Osteocyte (in vitro differentiated cells): ENCODE data around the gene ANP32E. TPM values are rescaled to one million over a fixed set of nuclear protein-coding genes. Genes with fewer than 3 reads are reported as not detected.

Experiments used
- DNase-seq: peaks from one replicate; pipeline ENCODE4 v3.0.0; 2021; ENCODE audit warnings: mixed read lengths; ENCODE audit not compliant: unreplicated experiment; ENCODE audit errors: extremely low spot score
- H3K27ac Mint-ChIP-seq: one replicate; pipeline ENCODE4 v1.8.0; 2021; ENCODE audit warnings: mild to moderate bottlenecking, mixed read lengths; ENCODE audit not compliant: unreplicated experiment
- H3K27me3 Mint-ChIP-seq: one replicate; pipeline ENCODE4 v1.8.0; 2021; ENCODE audit warnings: mixed read lengths; ENCODE audit not compliant: unreplicated experiment
- H3K36me3 Mint-ChIP-seq: one replicate; pipeline ENCODE4 v1.8.0; 2021; ENCODE audit warnings: mixed read lengths; ENCODE audit not compliant: unreplicated experiment
- H3K4me1 Mint-ChIP-seq: one replicate; pipeline ENCODE4 v1.8.0; 2021; ENCODE audit warnings: mixed read lengths; ENCODE audit not compliant: unreplicated experiment
- H3K4me3 Mint-ChIP-seq: one replicate; pipeline ENCODE4 v1.8.0; 2021; ENCODE audit warnings: mild to moderate bottlenecking, moderate library complexity, mixed read lengths; ENCODE audit not compliant: unreplicated experiment
- H3K9me3 Mint-ChIP-seq: one replicate; pipeline ENCODE4 v1.8.0; 2021; ENCODE audit warnings: mixed read lengths; ENCODE audit not compliant: unreplicated experiment
- total RNA-seq: library from RNA; stranded (reverse); gene quantifications from 2 replicates; pipeline ENCODE4 v1.2.1, GENCODE V29; 2021
- TF ChIP-seq, protein P1 (sequence below): fragments of 200-600 bp; sonication (generic); IDR thresholded peaks from 2 replicates; pipeline ENCODE4 v1.5.0; 2021; ENCODE audit warnings: antibody characterized with exemption, mild to moderate bottlenecking, moderate library complexity

Gene ANP32E
- total RNA-seq, 1 donor from 2014 or later: 29.5 TPM

DNA sequence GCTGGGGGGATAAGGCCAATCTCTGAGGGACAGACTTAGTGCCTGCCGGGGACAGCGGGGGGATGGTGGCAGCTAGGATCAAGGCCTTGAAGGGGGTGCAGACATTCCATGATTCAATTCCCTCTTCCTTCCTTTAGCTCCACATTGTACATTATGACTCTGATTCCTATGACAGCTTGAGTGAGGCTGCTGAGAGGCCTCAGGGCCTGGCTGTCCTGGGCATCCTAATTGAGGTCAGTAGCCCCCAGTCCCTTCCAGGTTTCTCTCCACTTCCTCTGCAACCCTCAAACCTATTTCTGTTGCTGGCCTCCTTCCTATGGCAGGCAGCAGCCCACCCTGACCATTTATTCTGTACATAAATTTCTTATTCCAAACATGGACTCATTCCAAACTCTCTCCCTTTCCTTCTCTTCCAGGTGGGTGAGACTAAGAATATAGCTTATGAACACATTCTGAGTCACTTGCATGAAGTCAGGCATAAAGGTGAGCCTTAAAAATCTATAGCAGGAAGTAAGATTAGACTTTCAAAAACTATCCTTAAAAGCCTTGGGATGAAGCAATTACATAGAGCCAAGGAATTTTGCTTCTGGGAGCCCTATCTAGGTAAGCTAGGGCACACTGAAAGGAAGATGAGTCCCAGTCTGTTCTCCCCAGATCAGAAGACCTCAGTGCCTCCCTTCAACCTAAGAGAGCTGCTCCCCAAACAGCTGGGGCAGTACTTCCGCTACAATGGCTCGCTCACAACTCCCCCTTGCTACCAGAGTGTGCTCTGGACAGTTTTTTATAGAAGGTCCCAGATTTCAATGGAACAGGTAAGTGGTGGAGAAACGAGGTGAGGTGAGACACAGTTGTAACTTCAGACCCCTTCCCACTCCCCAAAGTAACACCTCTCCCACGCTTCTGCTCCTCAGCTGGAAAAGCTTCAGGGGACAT lies 26.7 kb upstream of the ANP32E start:
- H3K4me1 Mint-ChIP-seq: peaks cover 23% of the 10 kb centered on the region
- no peak overlapping the region for H3K4me3 Mint-ChIP-seq
- H3K27me3 Mint-ChIP-seq: peaks cover 14% of the 10 kb centered on the region

DNA sequence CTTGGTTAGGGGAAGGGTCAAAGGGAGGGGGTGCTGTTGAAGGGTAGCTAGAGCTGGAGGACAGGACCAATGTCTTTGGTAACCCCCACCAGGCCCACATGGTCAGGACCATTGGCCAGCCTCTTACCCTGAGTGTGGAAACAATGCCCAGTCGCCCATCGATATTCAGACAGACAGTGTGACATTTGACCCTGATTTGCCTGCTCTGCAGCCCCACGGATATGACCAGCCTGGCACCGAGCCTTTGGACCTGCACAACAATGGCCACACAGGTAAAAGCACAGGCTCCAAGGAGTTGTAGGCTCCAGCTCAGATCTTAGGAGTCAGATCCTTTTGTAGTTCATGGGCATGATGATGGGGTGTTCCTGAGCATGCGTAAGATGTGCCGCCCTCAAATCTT lies 25.5 kb upstream of the ANP32E start:
- Mint-ChIP-seq H3K27me3 (peaks cover 16% of the 10 kb centered on the region), H3K9me3 (no peaks in the 10 kb centered on the region), H3K36me3 (peaks cover 17% of the 10 kb centered on the region), H3K4me3 (no peak overlapping the region), H3K4me1 (peaks cover 27% of the 10 kb centered on the region), H3K27ac (no peak overlapping the region)
- TF ChIP-seq, protein P1, sequence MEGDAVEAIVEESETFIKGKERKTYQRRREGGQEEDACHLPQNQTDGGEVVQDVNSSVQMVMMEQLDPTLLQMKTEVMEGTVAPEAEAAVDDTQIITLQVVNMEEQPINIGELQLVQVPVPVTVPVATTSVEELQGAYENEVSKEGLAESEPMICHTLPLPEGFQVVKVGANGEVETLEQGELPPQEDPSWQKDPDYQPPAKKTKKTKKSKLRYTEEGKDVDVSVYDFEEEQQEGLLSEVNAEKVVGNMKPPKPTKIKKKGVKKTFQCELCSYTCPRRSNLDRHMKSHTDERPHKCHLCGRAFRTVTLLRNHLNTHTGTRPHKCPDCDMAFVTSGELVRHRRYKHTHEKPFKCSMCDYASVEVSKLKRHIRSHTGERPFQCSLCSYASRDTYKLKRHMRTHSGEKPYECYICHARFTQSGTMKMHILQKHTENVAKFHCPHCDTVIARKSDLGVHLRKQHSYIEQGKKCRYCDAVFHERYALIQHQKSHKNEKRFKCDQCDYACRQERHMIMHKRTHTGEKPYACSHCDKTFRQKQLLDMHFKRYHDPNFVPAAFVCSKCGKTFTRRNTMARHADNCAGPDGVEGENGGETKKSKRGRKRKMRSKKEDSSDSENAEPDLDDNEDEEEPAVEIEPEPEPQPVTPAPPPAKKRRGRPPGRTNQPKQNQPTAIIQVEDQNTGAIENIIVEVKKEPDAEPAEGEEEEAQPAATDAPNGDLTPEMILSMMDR: no peak
- no peak for DNase-seq

More for the DNA sequence above, 26.7 kb upstream of the ANP32E start:
- Mint-ChIP-seq H3K36me3 (peaks cover 20% of the 10 kb centered on the region), H3K27ac (no peak overlapping the region), H3K9me3 (no peaks in the 10 kb centered on the region)
- TF ChIP-seq, protein P1: no peak
- DNase-seq: no peak

DNA sequence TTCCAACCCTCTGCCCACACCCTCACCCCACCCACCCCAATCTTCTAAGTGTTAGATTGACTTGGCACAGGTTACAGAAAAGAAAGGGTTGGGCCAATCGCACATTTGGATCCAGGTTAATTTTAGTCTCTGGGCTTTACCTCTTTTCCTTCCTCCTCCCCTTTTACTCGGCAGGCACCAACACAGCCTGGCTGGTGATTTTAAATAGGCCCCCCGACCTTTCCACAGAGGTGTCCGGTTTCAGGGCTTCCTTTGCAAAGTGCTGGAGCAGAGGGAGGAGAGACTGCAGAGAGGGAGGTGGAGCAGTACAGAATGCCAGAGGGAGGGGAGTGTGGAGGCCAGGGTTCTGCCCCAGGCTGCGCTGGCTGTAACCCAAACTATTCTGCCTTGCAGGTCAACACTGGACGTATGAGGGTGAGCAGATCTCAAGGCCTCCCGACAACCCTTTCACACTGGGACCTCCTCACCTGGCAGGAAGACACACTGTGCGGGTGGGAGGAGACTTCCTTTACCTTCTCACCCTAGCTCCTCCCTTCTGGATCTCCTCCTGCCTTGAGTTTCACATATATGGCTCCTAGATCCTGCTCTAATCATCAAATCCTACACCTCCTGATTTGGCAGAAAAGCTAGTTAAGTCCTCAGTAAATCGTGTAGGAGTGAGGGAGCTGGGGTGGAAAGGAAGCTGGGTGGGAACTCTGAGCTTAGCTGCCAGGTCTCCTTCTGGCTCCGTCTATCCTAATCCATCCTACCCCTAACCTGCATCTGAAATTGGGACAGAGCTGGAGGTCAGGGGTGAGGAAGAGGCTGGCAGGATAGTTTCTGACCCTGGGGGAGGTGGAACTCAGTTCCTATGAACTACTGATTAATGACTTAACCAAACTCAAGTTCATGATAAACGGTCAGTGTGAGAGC lies 24.1 kb upstream of the ANP32E start:
- H3K27ac Mint-ChIP-seq: no peak overlapping the region
- H3K4me3 Mint-ChIP-seq: no peak overlapping the region
- H3K9me3 Mint-ChIP-seq: no peaks in the 10 kb centered on the region

DNA sequence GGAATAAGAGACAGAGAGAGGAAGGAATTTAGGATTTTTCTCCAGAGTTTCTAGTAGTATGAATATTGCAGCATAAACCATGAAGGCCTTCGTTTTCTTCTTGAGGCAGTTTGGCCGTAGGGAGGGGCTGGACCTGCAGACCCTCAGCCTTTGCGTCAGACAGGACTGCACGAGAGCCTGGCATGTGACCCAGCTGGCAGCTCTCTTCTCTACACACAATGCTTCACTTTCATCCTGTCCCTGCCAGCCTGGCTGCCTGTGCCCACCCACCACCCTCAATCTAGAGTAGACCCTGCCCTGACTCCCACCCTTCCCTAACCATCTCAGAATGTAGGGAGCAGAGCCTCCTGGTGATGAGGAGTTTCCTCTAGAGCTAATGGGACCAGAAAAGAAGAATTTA lies 23.3 kb upstream of the ANP32E start:
- DNase-seq: no peak
- Mint-ChIP-seq H3K27me3 (peaks cover 16% of the 10 kb centered on the region), H3K27ac (no peak overlapping the region), H3K36me3 (no peaks in the 10 kb centered on the region), H3K4me1 (peaks cover 38% of the 10 kb centered on the region), H3K4me3 (no peak overlapping the region), H3K9me3 (no peaks in the 10 kb centered on the region)
- TF ChIP-seq, protein P1: no peak

More for the DNA sequence above, 24.1 kb upstream of the ANP32E start:
- TF ChIP-seq, protein P1: no peak
- Mint-ChIP-seq H3K4me1 (peaks cover 38% of the 10 kb centered on the region), H3K36me3 (peaks cover 7% of the 10 kb centered on the region), H3K27me3 (peaks cover 16% of the 10 kb centered on the region)
- DNase-seq: no peak
